Mesenchymal stem cell (in vitro differentiated cells and primary cell): ENCODE measurements around the gene ECSCR.

Experiments
- DNase-seq: peaks from one replicate; pipeline ENCODE4 v3.0.0-alpha.2; 2013
- H2AFZ ChIP-seq: one replicate; pipeline ENCODE4 v1.6.1; 2013; ENCODE audit warnings: low read depth, mild to moderate bottlenecking, control low read depth, inconsistent platforms, low read length, moderate library complexity
- H2AK5ac ChIP-seq: 2 replicates; pipeline ENCODE4 v1.6.1; 2013; ENCODE audit warnings: low read length, moderate library complexity, mild to moderate bottlenecking, inconsistent platforms; ENCODE audit not compliant: severe bottlenecking
- H2BK120ac ChIP-seq: one replicate; pipeline ENCODE4 v1.6.1; 2013; ENCODE audit warnings: low read depth, mild to moderate bottlenecking, inconsistent platforms, low read length, moderate library complexity
- H2BK12ac ChIP-seq, 2 experiments: one replicate each; pipeline ENCODE4 v1.6.1; 2013; ENCODE audit warnings: inconsistent platforms in 2 of 2, low read length in 2 of 2, mild to moderate bottlenecking in 2 of 2, moderate library complexity in 2 of 2, control low read depth in 1 of 2
- H2BK15ac ChIP-seq: one replicate; pipeline ENCODE4 v1.6.1; 2013; ENCODE audit warnings: mild to moderate bottlenecking, low read depth, inconsistent platforms; ENCODE audit not compliant: poor library complexity, severe bottlenecking
- H2BK5ac ChIP-seq: 2 replicates; pipeline ENCODE4 v1.6.1; 2013; ENCODE audit warnings: low read depth, mild to moderate bottlenecking, low read length, control low read depth, inconsistent platforms; ENCODE audit not compliant: poor library complexity, severe bottlenecking
- H3K14ac ChIP-seq, 2 experiments: one replicate each; pipeline ENCODE4 v1.6.1; 2013; ENCODE audit warnings: inconsistent platforms in 2 of 2, low read length in 2 of 2, control low read depth in 1 of 2, mild to moderate bottlenecking in 1 of 2, moderate library complexity in 1 of 2
- H3K18ac ChIP-seq, 2 experiments: one replicate each; pipeline ENCODE4 v1.6.1; 2013; ENCODE audit warnings: inconsistent platforms in 2 of 2, low read length in 2 of 2, control low read depth in 1 of 2, low read depth in 1 of 2, mild to moderate bottlenecking in 1 of 2
- H3K23ac ChIP-seq, 2 experiments: one replicate each; pipeline ENCODE4 v1.6.1; 2013; ENCODE audit warnings: inconsistent platforms in 2 of 2, low read length in 2 of 2, mild to moderate bottlenecking in 2 of 2, moderate library complexity in 2 of 2, control low read depth in 1 of 2
- H3K27ac ChIP-seq: 2 replicates; pipeline ENCODE4 v1.5.1; 2013; ENCODE audit warnings: mild to moderate bottlenecking, moderate library complexity, low read length, control low read depth, inconsistent platforms; ENCODE audit not compliant: poor library complexity, severe bottlenecking
- H3K27me3 ChIP-seq, 2 experiments: 2 replicates each; pipeline versions ENCODE4 v1.6.1 to v1.7.0; 2013; ENCODE audit warnings: low read length in 2 of 2, mild to moderate bottlenecking in 2 of 2, moderate library complexity in 2 of 2, control low read depth in 1 of 2, inconsistent platforms in 1 of 2; ENCODE audit not compliant: control insufficient read depth in 1 of 2, insufficient read depth in 1 of 2
- H3K36me3 ChIP-seq, 2 experiments: 2 replicates each; pipeline versions ENCODE4 v1.6.1 to v1.7.0; 2013; ENCODE audit warnings: low read length in 2 of 2, control low read depth in 1 of 2, inconsistent platforms in 1 of 2, low read depth in 1 of 2, mild to moderate bottlenecking in 1 of 2; ENCODE audit not compliant: insufficient read depth in 2 of 2, control insufficient read depth in 1 of 2
- H3K4ac ChIP-seq, 2 experiments: one replicate each; pipeline ENCODE4 v1.6.1; 2013; ENCODE audit warnings: inconsistent platforms in 2 of 2, low read length in 2 of 2, mild to moderate bottlenecking in 2 of 2, moderate library complexity in 2 of 2, control low read depth in 1 of 2, low read depth in 1 of 2
- H3K4me1 ChIP-seq: 2 replicates; pipeline ENCODE4 v1.6.1; 2013; ENCODE audit warnings: low read depth, low read length, control low read depth; ENCODE audit not compliant: control insufficient read depth, insufficient read depth
- H3K4me2 ChIP-seq: 2 replicates; pipeline ENCODE4 v1.6.1; 2013; ENCODE audit warnings: low read length, mild to moderate bottlenecking, inconsistent platforms; ENCODE audit not compliant: poor library complexity, severe bottlenecking
- H3K4me3 ChIP-seq, 2 experiments: 2 replicates each; pipeline versions ENCODE4 v1.5.1 to v1.7.0; 2013; ENCODE audit warnings: low read length in 2 of 2, mild to moderate bottlenecking in 2 of 2, control low read depth in 1 of 2, low read depth in 1 of 2; ENCODE audit not compliant: insufficient read depth in 1 of 2
- H3K79me1 ChIP-seq: replicated peaks from 2 replicates; pipeline ENCODE4 v1.6.1; 2013; ENCODE audit warnings: mild to moderate bottlenecking, control low read depth, low read length, inconsistent platforms; ENCODE audit not compliant: poor library complexity, severe bottlenecking
- H3K9ac ChIP-seq: 2 replicates; pipeline ENCODE4 v1.7.0; 2013; ENCODE audit warnings: mild to moderate bottlenecking, low read length, moderate library complexity
- H3K9me3 ChIP-seq: 2 replicates; pipeline ENCODE4 v1.7.0; 2013; ENCODE audit warnings: mild to moderate bottlenecking, low read length; ENCODE audit not compliant: control insufficient read depth
- H4K8ac ChIP-seq: one replicate; pipeline ENCODE4 v1.6.1; 2013; ENCODE audit warnings: inconsistent platforms, mild to moderate bottlenecking, low read length, moderate library complexity
- H4K91ac ChIP-seq: one replicate; pipeline ENCODE4 v1.6.1; 2013; ENCODE audit warnings: mild to moderate bottlenecking, low read length, inconsistent platforms
- WGBS: methylation state at CpG from one replicate; pipeline ENCODE4 v1.1.7; 2013; ENCODE audit warnings: mixed read lengths; 5-methylcytosine and 5-hydroxymethylcytosine counted together

The ECSCR gene

GRCh38 chr5:139419226-139420192, 43.0 kb downstream of the ECSCR start:
- H2BK12ac ChIP-seq, result no peak overlapping the region

GRCh38 chr5:139418793-139419192, 43.8 kb downstream of the ECSCR start:
- Histone ChIP-seq H3K4me3 (no peak overlapping the region), H3K27ac (no peak overlapping the region), H3K9ac (no peak overlapping the region), H3K79me1 (peaks cover 1% of the 10 kb centered on the region), H3K4me1 (peaks cover 8% of the 10 kb centered on the region), H3K36me3 (peaks cover 29 to 66% of the 10 kb centered on the region in 2 experiments), H3K14ac (no peak overlapping the region), H4K91ac (no peak overlapping the region), H2BK5ac (no peak overlapping the region), H2BK15ac (no peak overlapping the region), H2AFZ (no peak overlapping the region), H3K9me3 (no peaks in the 10 kb centered on the region), H2AK5ac (no peak overlapping the region), H2BK12ac (no peak overlapping the region), H3K18ac (no peak overlapping the region), H3K4ac (no peak overlapping the region), H3K23ac (no peak overlapping the region), H3K27me3 (no peaks in the 10 kb centered on the region), H2BK120ac (no peak overlapping the region), H3K4me2 (no peak overlapping the region), H4K8ac (no peak overlapping the region)
- 92% methylated on average over 1 of the region's 1 CpG for WGBS
- no peak for DNase-seq

More at GRCh38 chr5:139419226-139420192, 43.0 kb downstream of the ECSCR start:
- WGBS, result 92% methylated on average over 8 of the region's 9 CpGs
- H3K18ac ChIP-seq, result no peak overlapping the region
- H3K14ac ChIP-seq, result no peak overlapping the region
- no peaks in the 10 kb centered on the region for H3K9me3 ChIP-seq
- H2AK5ac ChIP-seq, result no peak overlapping the region
- H3K4me3 ChIP-seq, result no peak overlapping the region
- H3K23ac ChIP-seq, result no peak overlapping the region
- no peak overlapping the region for H2BK5ac ChIP-seq
- H4K8ac ChIP-seq, result no peak overlapping the region
- H2AFZ ChIP-seq, result no peak overlapping the region
- no peak overlapping the region for H3K9ac ChIP-seq
- no peak overlapping the region for H2BK15ac ChIP-seq
- H2BK120ac ChIP-seq, result no peak overlapping the region
- H3K4me2 ChIP-seq, result no peak overlapping the region
- H3K27ac ChIP-seq, result no peak overlapping the region
- DNase-seq, result no peak
- H3K79me1 ChIP-seq, result peaks cover 3% of the 10 kb centered on the region
- no peak overlapping the region for H3K4ac ChIP-seq
- H4K91ac ChIP-seq, result peak overlapping the region; percentile 47
- H3K27me3 ChIP-seq, result no peaks in the 10 kb centered on the region
- H3K36me3 ChIP-seq, result peaks cover 32 to 63% of the 10 kb centered on the region in 2 experiments
- peaks cover 8% of the 10 kb centered on the region for H3K4me1 ChIP-seq

- H4K91ac ChIP-seq, result no peak overlapping the region
- H3K18ac ChIP-seq, result no peak overlapping the region
- no peak overlapping the region for H3K14ac ChIP-seq
- H2BK12ac ChIP-seq, result no peak overlapping the region
- H3K4me1 ChIP-seq, result peaks cover 8% of the 10 kb centered on the region
- peaks cover 1% of the 10 kb centered on the region for H3K79me1 ChIP-seq
- no peaks in the 10 kb centered on the region for H3K9me3 ChIP-seq
- H3K4me2 ChIP-seq, result no peak overlapping the region
- no peak overlapping the region for H2BK5ac ChIP-seq
- 77% methylated on average over 3 of the region's 4 CpGs for WGBS
- H3K27ac ChIP-seq, result no peak overlapping the region
- H3K9ac ChIP-seq, result no peak overlapping the region
- H2AK5ac ChIP-seq, result no peak overlapping the region
- H3K4ac ChIP-seq, result no peak overlapping the region
- no peak overlapping the region for H3K4me3 ChIP-seq
- H2AFZ ChIP-seq, result no peak overlapping the region
- no peak overlapping the region for H2BK15ac ChIP-seq
- no peak overlapping the region for H2BK120ac ChIP-seq
- no peak overlapping the region for H3K23ac ChIP-seq
- no peaks in the 10 kb centered on the region for H3K27me3 ChIP-seq
- peaks cover 34 to 72% of the 10 kb centered on the region in 2 experiments for H3K36me3 ChIP-seq
- DNase-seq, result peak; percentile 62
- H4K8ac ChIP-seq, result no peak overlapping the region
These were observed 45.3 kb downstream of the ECSCR start for GRCh38 chr5:139417214-139417613.

GRCh38 chr5:139416651-139417050, 45.9 kb downstream of the ECSCR start:
- H3K4me2 ChIP-seq, result no peak overlapping the region
- H3K4ac ChIP-seq, result no peak overlapping the region
- H2BK5ac ChIP-seq, result no peak overlapping the region
- H3K36me3 ChIP-seq, result peaks cover 37 to 72% of the 10 kb centered on the region in 2 experiments
- no peak overlapping the region for H3K4me3 ChIP-seq
- no peak overlapping the region for H2AFZ ChIP-seq
- no peak overlapping the region for H2BK15ac ChIP-seq
- H2AK5ac ChIP-seq, result no peak overlapping the region
- no peak overlapping the region for H3K27ac ChIP-seq
- H3K23ac ChIP-seq, result peak overlapping the region in 1 of 2 experiments; percentile 61
- H4K91ac ChIP-seq, result no peak overlapping the region
- H3K9me3 ChIP-seq, result no peaks in the 10 kb centered on the region
- 70% methylated on average over 9 of the region's 9 CpGs for WGBS
- H3K79me1 ChIP-seq, result peaks cover 1% of the 10 kb centered on the region
- DNase-seq, result peak; percentile 40
- peaks cover 8% of the 10 kb centered on the region for H3K4me1 ChIP-seq
- H2BK120ac ChIP-seq, result no peak overlapping the region
- H3K18ac ChIP-seq, result peak overlapping the region in 1 of 2 experiments; percentile 31
- H3K27me3 ChIP-seq, result no peaks in the 10 kb centered on the region
- no peak overlapping the region for H4K8ac ChIP-seq
- peak overlapping the region in 1 of 2 experiments; percentile 92 for H3K14ac ChIP-seq
- no peak overlapping the region for H2BK12ac ChIP-seq
- H3K9ac ChIP-seq, result no peak overlapping the region
